ENCODE results near the gene CDK11B.
"Not testable (repeated sequence)": the region's sequence is repeated elsewhere in the genome, so short reads cannot be mapped to it uniquely, and the experiment has no call there.

CDK11B gene

DNA sequence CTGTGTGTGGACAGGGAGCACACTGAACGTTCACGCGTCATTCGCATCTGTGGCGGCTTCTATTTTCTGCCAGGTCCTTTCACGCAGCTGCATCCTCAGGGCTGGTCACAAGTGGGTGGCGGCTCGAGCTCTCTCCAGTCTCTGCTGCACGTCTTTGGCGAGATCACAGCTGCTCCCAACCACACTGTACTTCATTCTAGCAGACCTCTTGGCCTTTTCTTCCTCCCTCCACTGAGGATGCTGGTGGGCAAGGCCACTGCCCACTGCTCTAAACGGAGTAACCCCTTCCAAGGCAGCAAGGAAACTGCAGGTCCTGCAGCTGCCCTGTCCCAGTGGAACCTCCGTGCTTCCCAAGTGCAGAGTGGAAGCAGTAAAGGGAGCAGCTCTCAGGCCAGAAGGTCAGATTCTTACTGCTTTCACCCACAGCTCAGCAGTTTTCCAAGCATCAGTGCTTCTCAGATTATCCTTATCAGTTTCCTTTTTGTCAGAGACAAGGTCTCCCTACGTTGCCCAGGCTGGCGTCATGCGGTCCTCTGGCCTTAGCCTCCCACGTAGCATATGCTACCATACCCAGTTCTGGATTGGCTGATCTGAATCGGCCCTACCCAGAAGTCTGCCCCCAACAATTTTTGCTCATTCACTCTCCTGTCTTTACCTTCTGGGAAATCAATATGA, 11.1 kb downstream of the CDK11B start:
- peak; percentile 86 for DNase-seq

DNA sequence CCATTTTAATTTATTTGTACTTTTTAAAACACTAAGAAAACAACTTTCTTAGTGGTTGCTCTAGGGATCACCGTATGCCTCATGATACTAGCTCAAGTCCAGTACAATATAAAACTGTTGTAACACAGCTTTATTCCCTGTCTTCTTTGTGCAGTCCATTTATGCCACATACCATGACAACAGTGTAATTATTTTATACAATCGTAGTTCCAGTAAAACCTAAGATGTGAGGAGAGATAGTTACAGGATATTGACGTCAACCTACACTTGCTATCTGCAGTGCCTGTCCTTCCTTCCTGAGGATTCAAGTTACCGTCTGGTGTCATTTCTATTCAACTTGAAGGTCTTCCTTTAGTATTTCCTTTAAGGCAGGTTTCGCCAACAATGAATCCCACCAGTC, 12.5 kb downstream of the CDK11B start:
- not testable (repeated sequence) for DNase-seq

DNA sequence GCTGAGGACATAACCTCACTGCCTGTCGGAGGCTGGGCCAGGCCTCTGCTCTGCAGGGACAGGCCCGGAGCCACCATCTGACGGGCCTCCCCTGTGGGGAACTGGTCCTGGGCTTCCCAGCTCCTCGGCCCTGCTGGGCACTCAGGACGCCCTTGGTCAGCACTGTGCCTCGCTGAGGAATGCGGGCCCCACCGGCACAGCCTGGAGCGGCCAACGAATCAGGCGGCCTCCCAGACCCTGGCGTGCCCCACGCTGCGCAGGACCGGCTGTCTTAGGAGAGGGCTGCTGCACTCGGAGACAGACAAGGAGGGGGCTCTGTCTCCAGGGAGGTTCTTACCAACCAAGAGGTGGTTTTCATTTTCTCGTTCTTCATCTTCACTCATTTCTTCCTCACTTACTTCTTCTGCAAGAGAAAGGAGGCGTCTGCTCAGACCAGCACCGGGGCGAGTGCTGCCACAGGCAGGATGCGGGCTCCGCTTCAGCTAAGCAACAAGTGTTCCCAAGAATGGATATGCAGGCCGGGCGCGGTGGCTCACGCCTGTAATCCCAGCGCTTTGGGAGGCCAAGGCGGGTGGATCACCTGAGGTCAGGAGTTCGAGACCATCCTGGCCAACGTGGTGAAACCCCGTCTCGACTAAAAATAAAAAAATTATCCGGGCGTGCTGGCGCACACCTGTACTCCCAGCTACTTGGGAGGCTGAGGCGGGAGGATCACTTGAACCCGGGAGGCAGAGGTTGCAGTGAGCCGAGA, 17.9 kb downstream of the CDK11B start:
- not testable (repeated sequence) for DNase-seq

DNA sequence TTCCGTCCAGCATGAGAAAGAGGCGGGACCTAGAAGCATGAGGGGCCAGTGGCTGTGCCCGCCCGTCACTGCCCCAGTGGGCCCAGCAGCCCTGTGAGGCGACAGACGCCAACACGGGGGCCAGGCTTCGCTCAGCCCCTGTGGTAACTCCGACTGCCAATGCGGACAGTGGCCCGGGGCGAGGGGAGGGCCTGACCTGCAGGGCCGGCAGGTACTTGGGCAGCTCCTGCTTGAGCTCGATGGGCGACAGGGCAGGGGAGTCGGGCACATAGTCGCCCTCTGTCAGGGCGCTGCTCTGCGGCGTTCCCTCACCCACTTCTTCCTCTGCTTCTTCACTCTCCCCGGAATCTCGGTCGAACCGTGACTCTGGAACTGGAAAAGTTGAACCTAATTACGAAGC, 18.7 kb downstream of the CDK11B start:
- not testable (repeated sequence) for DNase-seq

DNA sequence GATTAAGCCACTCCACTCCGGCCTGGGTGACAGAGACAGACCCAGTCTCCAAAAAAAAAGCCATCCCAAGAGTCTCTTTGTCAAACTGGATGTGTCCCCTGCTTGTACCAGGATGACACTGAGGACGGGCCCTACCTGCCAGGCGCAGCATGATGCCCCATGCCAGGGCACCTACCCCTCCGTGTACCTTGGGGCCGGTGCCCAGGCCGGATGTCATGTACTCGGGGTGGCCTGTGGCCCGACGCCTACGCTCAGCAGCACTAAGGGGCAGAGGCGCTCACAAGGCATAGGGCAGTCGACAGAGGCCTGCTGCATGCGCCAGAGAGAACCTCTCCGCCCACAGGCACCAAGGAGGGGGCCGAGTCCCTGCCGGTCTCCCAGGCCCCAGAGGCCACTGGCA, 19.4 kb downstream of the CDK11B start:
- not testable (repeated sequence) for DNase-seq

DNA sequence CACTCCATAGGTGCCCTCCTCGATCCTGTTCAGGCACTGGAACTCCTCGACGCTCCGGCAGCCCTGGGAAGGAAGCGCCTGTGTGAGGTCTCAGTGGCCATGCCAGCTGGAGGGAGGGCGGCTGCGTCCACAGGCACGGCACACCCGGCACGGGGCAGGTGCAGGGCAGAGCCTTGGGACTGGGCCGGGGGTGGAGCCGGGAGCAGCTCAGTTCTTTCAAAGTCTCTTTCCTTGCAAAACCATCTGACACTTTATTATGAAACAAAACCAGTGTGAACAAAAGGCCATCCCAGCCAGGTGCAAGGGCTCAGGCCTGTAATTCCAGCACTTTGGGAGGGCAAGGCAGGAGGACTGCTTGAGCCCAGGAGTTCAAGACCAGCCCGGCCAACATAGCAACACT, 20.3 kb downstream of the CDK11B start:
- DNase-seq, result not testable (repeated sequence)

DNA sequence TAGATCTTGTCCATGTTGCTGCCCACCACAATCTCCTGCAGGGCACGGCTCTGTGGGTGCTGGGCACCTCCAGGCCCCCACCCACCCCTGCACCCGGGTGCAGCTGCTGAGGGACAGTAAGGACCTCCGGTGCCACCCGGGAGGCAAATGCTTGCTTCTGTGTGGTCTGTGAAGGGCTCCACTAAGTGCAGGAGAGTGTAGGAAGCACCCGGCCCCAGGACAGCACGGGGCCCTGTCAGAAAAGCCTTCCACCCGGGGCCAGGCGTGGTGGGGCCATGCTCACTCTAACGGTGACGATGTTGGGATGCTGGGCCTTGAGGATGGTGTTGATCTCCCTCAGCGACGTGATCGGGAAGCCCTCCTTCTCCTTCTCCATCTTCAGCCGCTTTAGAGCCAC, 21.3 kb downstream of the CDK11B start:
- DNase-seq, result not testable (repeated sequence)

DNA sequence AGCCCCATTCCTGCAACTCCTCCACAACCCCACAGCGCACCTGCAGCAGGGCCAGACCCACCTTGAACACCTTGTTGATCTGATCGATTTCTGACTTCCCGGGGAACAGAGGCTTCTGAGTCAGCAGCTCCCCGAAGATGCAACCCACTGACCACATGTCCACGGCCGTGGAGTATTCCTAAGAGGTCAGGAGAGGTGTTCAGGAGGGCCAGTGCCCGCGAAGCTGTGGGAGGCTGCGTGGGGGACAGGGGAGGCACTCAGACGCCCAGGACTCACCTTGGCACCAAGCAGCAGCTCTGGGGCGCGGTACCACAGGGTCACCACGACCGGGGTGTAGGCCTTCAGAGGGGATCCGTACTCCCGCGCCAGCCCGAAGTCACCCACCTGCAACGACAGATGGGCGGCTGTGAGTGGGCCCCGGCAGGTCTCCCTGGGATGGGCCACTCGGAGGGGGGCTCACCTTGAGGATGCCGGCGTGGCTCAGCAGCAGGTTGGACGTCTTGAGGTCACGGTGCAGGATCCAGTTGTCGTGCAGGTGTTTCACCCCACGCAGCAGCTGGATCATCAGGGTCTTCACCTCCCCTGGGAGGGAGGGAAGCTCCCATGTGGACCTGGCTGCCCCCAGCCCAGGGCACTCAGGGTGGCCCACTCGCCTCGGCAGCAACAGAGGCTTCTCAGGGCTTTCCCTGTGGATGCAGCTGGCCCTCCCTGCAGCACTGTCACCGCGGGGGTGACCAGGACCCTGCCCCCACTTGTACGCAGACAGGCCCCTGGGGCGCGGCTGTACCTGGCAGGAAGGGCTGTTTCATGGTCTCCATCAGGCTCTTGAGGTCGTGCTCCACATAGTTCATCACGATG, 22.0 kb downstream of the CDK11B start:
- not testable (repeated sequence) for DNase-seq

DNA sequence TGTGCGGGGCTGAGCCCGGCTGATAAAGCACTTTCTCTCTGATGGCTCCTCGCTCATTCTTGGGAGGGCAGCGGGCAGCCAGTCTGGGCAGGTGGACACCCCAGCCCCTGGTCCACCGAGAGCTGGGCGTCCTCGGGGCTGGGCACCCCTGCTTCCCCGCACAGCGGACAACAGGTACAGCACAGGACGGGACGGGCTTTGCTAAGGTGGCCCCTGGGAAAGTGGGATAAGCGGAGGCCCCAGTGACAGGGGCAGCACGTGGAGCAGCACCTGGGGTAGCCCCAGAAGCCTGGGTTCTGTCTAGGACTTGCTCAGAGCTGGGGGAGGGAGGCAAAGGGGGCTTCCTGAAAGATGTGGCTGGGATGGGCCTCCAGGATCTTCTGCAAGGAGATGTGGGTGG, 24.2 kb downstream of the CDK11B start:
- DNase-seq, result not testable (repeated sequence)

DNA sequence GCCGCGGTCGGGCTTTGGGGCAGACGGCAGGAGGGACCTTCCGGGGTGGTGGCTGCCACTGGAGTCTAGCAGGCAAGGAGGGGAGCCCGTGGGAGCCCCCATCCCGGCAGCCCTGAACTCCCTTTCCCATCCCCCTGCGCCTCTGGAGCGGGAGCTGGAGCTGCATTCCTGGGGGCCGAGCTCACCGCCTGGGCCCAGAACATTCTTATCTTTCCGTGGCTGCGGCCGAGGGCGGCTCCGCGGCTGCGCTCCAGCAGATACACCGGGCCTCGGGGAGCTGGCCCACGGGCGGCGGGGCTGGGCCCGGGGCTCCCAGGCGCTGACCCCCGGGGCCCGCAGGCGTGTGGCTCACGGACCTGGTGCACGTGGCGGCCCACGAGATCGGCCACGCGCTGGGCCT, 25.4 kb downstream of the CDK11B start:
- DNase-seq, result not testable (repeated sequence)

DNA sequence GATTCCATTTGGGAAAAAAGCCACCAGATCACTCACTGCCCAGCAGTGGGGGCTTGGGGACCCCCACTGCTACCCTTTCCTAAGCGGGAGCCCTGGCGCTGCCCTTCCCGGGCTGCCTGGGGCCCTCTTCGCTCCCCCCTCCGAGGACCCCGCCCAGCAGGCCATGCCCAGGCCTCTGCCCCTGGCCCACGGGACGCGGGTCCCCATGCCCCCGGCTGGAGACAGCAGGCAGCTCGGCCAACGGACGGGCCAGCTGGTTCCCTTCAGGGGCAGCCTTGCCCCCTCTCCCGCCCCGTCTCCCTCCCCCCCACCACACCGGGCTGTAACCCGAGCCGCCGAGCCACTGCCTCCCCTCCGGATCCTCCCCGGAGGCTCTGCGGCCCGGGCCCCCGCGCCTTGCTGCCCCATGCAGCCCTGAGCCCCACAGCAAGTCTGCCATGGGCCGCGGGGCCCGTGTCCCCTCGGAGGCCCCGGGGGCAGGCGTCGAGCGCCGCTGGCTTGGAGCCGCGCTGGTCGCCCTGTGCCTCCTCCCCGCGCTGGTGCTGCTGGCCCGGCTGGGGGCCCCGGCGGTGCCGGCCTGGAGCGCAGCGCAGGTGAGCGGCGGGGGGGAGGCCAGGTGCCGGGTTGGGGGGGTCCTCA, 26.9 kb downstream of the CDK11B start, which contains the start of gene MMP23B:
MMP23B (plus strand) TSS at position 392 of the 639 bp plus-strand sequence; CDS start at position 438, 46 bp downstream.
- no peak for DNase-seq

DNA sequence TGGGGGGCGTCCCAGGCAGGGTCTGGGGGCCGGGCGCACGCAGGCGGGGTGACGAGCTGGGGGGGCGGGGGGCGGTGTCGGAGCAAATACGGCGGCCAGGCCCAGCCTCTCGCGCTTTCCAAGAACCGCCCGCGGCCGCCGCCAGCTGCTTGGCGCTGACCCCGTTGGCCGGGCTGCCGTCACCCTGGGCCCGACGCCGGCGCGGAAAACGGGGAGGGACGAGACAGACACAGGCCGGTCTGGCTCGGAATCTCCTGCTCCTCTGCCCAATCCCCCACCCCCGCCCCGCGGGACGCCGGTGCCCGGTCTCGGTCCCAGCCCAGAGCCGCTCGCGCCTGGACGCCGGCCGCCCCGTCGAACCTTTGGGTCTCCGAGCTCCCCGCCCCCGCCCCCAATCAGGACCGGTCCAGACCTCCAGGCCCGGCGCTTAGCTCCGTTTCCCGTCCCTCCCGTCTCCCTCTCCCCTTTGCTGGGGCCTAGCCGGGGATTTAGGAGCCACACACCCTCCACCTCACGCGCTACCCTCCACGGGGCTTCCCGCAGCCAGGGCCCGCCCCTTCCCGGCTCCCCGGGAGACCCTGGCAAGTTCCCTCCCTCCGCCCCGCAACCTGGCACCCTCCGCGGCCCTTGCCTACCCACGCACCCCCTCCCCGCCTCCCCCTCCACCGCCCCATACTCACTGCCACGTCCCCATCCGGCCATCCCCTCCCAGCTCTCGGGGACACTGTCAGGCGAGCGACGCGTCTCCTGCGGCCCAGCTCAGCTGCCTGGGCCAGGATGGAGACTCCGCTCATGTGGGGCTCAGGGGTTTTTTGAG, 27.6 kb downstream of the CDK11B start:
- no peak for DNase-seq

DNA sequence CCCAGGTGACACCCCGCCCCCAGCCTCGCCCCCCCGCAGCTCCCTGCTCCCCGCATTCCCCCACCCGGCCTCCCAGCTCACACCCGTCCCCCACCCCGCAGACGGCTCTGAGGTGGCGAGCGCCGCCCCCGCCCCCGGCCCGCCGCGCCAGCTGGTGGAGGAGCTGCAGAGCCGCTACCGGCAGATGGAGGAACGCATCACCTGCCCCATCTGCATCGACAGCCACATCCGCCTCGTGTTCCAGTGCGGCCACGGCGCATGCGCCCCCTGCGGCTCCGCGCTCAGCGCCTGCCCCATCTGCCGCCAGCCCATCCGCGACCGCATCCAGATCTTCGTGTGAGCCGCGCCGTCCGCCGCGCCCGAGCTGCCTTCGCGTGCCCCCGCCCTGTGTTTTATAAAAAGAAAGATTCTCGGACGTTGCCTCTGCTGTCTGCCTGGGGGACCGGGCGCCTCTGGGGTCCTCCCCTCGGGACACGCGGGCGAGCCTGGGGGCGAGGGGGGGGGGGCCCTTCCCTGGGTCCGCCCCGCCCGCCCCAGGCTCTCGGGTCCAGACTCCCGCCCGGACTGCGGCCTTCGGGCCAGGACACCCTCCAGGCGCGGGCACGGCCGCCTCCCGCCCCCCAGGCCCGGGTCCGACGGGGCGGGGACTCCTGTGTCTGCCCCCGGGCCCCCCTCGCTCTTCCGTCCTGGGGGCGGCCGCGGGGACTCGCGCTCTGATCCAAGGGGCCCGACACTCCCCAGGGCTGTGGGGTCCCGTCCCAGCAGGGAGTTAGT, 28.4 kb downstream of the CDK11B start:
- peak; percentile 94 for DNase-seq

DNA sequence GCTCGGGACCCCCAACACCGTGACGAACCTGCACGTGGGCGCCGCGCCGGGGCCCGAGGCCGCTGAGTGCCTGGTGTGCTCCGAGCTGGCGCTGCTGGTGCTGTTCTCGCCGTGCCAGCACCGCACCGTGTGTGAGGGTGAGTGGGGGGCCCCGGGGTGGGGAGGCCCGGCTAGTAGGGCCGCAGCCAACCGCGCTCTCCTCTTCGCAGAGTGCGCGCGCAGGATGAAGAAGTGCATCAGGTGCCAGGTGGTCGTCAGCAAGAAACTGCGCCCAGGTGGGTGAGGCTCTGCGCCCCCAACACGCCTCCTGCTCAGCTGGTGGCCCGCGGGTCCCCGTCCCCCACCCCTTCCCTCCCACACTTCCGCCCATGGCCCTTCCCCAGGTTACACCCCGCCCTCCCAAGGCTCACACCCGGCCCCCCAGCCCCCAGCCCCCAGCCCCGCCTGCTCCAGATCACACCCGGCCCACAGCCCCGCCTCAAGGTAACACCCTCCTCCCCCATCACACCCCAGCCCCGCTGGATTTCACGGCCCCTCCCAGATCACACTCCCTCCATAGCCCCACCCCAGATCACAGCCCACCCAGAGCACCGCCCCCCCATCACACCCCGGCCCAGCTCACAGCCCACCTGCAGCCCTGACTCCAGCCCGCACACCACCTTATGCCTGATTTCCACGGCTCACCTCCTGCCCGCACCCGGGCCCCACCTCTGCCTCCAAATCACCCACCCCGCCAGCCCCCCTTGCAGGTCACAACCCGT, 29.2 kb downstream of the CDK11B start:
- no peak for DNase-seq

DNA sequence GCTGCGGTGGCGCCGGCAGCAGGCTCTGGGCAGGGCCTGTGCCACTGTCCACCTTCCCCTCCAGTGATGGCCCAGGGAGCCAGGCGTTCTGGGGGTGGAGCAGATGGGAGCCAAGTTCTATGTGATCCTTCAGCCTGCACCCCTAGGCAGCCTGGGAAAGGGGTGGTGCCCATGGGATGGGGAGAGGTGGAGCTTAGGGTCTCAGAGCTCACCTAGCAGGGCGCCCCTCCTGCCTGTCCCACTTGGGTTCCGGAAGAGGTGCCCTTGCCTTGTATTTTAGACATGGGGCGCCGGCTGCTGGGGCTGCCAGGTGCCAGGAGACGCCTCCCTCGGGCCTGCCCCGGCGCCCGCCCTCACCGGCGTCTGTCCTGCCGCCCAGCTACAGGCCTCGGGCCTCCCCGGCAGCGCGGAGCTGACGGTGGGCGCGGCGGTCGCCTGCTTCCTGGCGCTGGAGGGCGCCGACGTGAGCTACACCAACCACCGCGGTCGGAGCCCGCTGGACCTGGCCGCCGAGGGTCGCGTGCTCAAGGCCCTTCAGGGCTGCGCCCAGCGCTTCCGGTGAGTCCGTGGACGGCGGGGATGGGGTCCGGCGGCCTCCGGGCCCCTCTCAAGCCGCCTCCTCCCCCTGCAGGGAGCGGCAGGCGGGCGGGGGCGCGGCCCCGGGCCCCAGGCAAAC, 29.9 kb downstream of the CDK11B start:
- peak; percentile 45 for DNase-seq

DNA sequence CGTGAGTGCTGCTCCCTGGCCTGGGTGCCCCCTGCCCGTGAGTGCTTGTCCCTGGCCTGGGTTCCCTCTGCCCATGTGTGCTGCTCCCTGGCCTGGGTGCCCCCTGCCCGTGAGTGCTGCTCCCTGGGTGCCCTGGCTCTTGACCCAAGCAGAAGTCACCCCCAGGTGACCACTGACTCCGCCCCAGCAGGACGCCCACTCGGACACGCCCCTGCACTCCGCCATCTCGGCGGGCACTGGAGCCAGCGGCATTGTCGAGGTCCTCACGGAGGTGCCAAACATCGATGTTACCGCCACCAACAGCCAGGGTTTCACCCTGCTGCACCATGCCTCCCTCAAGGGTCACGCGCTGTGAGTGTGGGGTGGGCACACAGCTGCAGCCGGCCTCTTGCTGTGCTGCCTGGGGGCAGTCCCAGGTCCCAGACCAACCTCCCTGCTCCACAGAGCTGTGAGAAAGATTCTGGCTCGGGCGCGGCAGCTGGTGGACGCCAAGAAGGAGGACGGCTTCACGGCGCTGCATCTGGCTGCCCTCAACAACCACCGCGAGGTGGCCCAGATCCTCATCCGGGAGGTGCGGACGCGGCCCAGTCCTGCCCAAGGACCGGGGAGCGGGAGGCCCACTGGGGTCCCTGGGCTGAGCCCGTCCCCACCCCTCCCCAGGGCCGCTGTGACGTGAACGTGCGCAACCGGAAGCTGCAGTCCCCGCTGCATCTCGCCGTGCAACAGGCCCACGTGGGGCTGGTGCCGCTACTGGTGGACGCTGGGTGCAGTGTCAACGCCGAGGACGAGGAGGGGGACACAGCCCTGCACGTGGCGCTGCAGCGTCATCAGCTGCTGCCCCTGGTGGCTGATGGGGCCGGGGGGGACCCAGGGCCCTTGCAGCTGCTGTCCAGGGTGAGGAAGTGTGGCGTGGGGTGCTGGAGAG, 30.7 kb downstream of the CDK11B start:
- DNase-seq, result no peak

DNA sequence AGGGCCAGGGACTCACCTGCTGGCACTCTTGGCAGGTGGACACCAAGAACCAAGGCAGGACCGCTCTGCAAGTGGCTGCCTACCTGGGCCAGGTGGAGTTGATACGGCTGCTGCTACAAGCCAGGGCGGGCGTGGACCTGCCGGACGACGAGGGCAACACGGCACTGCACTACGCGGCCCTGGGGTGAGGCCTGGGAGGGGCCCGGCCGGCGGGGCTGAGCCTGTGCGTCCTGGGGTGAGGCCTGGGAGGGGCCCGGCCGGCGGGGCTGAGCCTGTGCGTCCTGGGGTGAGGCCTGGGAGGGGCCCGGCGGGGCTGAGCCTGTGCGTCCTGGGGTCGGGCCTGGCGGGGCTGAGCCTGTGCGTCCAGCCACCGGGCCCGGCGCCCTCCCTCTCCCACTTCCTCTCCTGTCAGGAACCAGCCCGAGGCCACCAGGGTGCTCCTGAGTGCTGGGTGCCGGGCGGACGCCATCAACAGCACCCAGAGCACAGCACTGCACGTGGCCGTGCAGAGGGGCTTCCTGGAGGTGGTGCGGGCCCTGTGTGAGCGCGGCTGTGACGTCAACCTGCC, 31.5 kb downstream of the CDK11B start:
- DNase-seq, result no peak

Data from hematopoietic multipotent progenitor cell treated with erythropoietin and hydrocortisone succinate and interleukin-3 and kit ligand, for 6 days (in vitro differentiated cells).